Ecto neural progenitor cell (in vitro differentiated cells): ENCODE measurements around the gene RGS7.

ENCODE experiments used
- DNase-seq: peaks from one replicate; pipeline ENCODE4 v3.0.0-alpha.2; 2018; ENCODE audit warnings: low spot score

RGS7 gene

GRCh38 chr1:240831191-240831631 is 525.8 kb downstream of the RGS7 start:
- no peak for DNase-seq

- no peak for DNase-seq
Measured at GRCh38 chr1:240829487-240829886, 527.5 kb downstream of the RGS7 start.

GRCh38 chr1:240827786-240828185 is 529.2 kb downstream of the RGS7 start:
- no peak for DNase-seq

- DNase-seq = no peak
Measured at GRCh38 chr1:240824238-240824637, 532.8 kb downstream of the RGS7 start.

- no peak for DNase-seq
Measured at GRCh38 chr1:240823357-240823756, 533.6 kb downstream of the RGS7 start.

- no peak for DNase-seq
Measured at GRCh38 chr1:240821925-240822324, 535.1 kb downstream of the RGS7 start.

- DNase-seq = no peak
Measured at GRCh38 chr1:240820816-240821215, 536.2 kb downstream of the RGS7 start.

- DNase-seq = no peak
Measured at GRCh38 chr1:240816472-240816871, 540.5 kb downstream of the RGS7 start.

GRCh38 chr1:240813720-240814119 is 543.3 kb downstream of the RGS7 start:
- no peak for DNase-seq

- no peak for DNase-seq
Measured at GRCh38 chr1:240811256-240811655, 545.7 kb downstream of the RGS7 start.

- no peak for DNase-seq
Measured at GRCh38 chr1:240808381-240808780, 548.6 kb downstream of the RGS7 start.

- no peak for DNase-seq
Measured at GRCh38 chr1:240806200-240806745, 550.7 kb downstream of the RGS7 start.

GRCh38 chr1:240804475-240804874 is 552.5 kb downstream of the RGS7 start:
- DNase-seq = no peak

GRCh38 chr1:240803151-240803550 is 553.9 kb downstream of the RGS7 start:
- no peak for DNase-seq

GRCh38 chr1:240802271-240802670 is 554.7 kb downstream of the RGS7 start:
- no peak for DNase-seq

- DNase-seq = no peak
Measured at GRCh38 chr1:240801442-240801841, 555.6 kb downstream of the RGS7 start.

- no peak for DNase-seq
Measured at GRCh38 chr1:240800291-240800690, 556.7 kb downstream of the RGS7 start.

- no peak for DNase-seq
Measured at GRCh38 chr1:240797050-240797449, 560.0 kb downstream of the RGS7 start.

GRCh38 chr1:240794046-240794843 is 562.8 kb downstream of the RGS7 start:
- DNase-seq = no peak

GRCh38 chr1:240792915-240793529 is 564.0 kb downstream of the RGS7 start:
- no peak for DNase-seq

GRCh38 chr1:240790856-240791255 is 566.1 kb downstream of the RGS7 start:
- no peak for DNase-seq

GRCh38 chr1:240786880-240787279 is 570.1 kb downstream of the RGS7 start:
- no peak for DNase-seq

GRCh38 chr1:240784776-240785175 is 572.2 kb downstream of the RGS7 start:
- no peak for DNase-seq
